ENCODE data around the gene CASP14.
"Not testable (repeated sequence)": the region's sequence is repeated elsewhere in the genome, so short reads cannot be mapped to it uniquely, and the experiment has no call there.

CASP14 gene

DNA sequence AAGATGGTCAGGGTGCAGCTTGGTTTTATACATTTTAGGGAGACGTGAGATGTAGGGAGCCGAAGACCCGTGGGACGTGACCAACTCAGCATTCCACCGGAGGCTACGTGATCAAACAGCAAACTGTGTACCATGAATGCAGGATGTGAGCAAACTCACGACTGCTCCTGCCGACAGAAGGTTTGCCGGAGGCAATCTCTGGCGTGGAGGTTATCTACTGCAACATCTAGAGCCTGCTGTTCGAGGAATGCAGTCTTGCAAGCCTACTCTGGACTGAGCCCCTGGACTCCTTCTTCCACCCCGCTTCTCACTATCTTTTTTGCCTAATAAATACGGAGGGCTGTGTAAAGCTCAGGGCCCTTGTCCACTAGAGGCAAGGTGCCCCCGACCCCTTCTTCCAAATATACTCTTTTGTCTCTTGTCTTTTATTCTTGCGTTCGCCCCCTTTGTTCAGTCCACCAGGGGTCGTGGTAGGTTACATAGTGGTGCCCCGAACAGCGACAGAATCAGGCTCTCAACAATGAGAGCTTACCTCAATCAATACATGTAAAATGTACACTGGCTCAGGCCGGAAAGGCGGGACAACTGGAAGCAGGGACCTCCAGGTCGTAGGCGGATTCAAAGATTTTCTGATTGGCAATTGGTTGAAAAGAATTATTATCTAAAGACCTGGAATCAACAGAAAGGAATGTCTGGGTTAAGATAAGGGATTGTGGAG is 23.8 kb downstream of the CASP14 start:
- DNase-seq: no peak

DNA sequence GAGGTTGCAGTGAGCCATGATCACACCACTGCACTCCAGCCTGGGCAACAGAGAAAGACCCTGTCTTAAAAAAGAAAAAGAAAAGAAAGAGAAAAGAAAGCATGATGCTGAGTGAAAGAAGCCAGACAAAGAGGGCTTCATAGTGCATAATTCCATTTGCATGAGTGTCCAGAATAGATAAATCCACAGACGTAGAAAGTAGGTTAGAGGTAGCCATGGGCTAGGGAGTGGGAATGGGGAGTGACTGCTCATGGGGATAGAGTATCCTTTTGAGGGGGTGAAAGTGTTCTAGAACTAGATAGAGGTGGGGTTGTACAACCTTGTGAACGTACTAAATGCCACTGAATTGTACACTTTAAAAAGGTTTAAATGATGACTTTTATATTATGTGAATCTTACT is 25.1 kb downstream of the CASP14 start:
- no peak for DNase-seq

DNA sequence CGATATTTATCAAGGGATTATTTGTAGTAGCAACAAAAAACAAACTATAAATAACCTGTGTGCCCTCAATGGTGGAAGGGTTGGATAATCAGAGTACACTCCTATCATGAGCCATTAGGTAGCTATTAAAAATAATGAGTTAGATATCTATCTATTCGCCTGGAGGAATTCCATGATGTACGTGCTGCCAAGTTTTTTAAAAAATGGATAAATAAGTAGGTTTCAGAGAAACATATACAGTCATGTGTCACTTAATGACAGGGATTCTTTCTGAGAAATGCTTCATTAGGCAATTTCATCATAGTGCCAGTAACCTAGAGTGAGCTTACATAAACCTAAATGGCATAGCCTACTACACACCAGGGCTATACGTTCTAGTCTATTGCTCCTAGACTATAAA is 26.5 kb downstream of the CASP14 start:
- no peak for DNase-seq

DNA sequence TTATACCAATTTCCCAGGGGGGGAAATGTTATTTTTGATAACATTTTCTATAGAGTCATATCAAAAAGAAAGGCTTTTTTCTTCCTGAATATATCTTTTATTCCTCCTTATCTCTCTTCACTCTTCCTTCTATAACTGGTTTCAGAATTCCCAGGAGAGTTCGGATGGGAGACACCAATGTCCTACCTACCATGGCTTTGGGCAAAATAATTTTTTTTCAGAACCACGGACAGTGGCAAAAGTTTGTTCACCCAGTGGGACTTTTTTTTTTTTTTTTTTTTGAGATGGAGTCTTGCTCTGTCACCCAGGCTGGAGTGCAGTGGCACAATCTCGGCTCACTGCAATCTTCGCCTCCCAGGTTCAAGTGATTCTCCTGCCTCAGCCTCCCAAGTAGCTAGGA is 30.7 kb downstream of the CASP14 start:
- DNase-seq: not testable (repeated sequence)

DNA sequence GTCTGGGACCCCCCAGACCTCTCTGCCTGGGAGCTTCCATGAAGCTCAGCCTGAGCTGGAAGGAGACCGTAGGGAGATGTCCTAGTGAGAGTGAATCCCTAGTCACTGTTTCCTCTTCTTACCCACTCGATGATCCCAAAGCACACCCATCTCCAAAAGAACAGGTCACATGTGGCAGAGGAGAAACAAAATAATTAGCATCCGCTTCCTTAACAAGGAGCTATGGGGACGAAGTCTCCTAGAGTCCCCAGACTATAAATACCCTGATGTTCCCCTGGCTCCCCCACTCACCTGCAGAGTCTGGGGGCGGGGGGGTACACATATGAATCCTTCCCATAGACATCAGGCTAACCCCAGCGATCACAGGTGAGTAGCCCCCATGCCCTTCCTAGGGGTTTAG is 32.6 kb downstream of the CASP14 start, which contains the start of gene OR1I1:
Gene OR1I1 (plus strand): TSS at position 301 of the 400 bp plus-strand sequence. CDS start 4,855 bp downstream, outside the sequence.
- DNase-seq: no peak

DNA sequence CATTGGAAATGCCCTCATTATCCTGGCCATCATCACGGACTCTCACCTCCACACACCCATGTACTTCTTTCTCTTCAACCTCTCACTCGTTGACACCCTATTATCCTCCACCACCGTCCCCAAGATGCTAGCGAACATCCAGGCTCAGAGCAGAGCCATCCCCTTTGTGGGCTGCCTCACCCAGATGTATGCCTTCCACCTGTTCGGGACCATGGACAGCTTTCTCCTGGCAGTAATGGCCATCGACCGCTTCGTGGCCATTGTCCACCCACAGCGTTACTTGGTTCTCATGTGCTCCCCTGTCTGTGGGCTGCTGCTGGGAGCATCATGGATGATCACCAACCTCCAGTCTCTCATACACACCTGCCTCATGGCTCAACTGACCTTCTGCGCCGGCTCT is 37.9 kb downstream of the CASP14 start:
- no peak for DNase-seq

GRCh38 chr19:15091918-15092753 is 42.9 kb downstream of the CASP14 start:
- DNase-seq: peak; percentile 67

DNA sequence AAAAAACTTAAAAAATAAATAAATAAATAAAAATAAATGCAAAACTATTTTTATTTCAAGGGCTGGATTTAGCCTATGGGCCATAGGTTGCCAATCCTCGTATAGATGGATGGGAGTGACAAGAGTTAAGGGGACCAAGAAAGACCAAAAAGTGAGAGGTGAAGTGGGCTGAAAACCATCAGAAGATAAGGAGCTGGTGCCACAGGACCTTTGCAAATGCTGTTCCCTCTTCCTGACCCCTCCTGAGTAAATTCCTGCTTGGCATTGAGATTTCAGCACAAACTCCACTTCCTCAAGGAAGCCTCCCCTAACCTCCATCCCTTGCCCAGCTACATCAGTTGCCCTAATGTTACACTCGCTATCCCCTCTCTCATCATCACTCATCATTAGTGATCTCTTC is 43.7 kb downstream of the CASP14 start:
- no peak for DNase-seq

- no peak for DNase-seq
Measured at GRCh38 chr19:15096223-15096622, 46.9 kb downstream of the CASP14 start.

- DNase-seq: not testable (repeated sequence)
Measured at GRCh38 chr19:15097980-15098379, 48.7 kb downstream of the CASP14 start.

- DNase-seq: no peak
Measured at GRCh38 chr19:15098460-15098859, 49.2 kb downstream of the CASP14 start.

GRCh38 chr19:15099017-15099582 is 49.8 kb downstream of the CASP14 start:
- DNase-seq: no peak

DNA sequence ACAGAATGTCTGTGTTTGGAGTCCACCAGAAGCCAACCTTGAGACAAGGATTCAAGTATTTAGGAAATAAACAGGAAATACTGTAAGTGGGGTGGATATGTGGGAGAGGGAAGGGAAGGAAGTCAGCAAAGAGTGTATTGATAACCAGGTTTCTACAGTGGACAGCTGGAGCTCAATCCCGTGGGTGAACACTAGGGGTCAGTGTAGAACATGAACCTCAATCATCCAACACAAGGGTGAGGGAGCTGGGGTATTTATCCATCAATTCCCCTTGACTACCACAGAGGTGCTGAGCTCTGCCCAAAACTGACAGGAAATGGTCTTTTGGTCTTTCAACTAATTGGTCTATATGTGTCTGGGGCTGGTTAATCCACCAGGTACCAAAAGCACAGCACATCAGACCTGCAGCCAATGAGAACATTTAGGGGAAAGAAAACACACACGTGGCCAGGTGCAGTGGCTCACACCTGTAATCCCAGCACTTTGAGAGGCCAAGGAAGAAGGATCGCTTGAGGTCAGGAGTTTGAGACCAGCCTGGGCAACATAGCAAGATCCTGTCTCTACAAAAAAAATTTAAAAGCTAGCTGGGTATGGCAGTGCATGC is 52.3 kb downstream of the CASP14 start:
- no peak for DNase-seq

GRCh38 chr19:15104003-15104402 is 54.7 kb downstream of the CASP14 start:
- no peak for DNase-seq

DNA sequence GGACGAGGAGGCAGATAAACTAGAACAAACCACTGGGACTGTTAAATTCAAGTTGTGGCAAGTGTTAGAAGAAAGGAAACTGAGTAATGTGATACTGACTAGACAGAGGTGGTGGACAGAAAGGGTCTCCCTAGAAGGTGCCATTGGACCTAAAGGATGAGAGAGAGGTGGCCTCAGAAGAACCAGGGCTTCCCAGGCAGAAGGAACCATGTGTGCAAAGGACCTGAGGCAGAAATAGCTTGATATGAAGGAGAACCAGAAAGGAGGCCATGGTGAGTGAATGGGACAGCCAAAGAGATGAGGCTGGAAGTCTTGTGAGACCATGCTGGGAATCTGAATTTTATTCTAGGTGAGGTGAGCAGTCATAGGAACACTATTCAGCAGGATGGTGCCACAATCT is 55.1 kb downstream of the CASP14 start:
- no peak for DNase-seq

- DNase-seq: no peak
Measured at GRCh38 chr19:15105044-15105443, 55.8 kb downstream of the CASP14 start.

GRCh38 chr19:15107061-15108010 is 58.1 kb downstream of the CASP14 start, which contains the start of gene SYDE1:
Gene SYDE1, plus strand, starts transcription at chr19:15107401. Its CDS starts 33 bp downstream, at chr19:15107434.
- DNase-seq: no peak
